Adipocyte (in vitro differentiated cells): ENCODE results near the gene RTN4RL2.
A peak's percentile ranks its signal among the peaks of the same experiment; 100 is the strongest.

Experiments
- DNase-seq: peaks from one replicate; pipeline ENCODE4 v3.0.0-alpha.2; 2015; ENCODE audit warnings: low read depth
- H3K27me3 ChIP-seq: replicated peaks from 2 replicates; pipeline ENCODE4 v1.7.0; 2013; ENCODE audit warnings: mild to moderate bottlenecking, low read length, moderate library complexity; ENCODE audit not compliant: control insufficient read depth, insufficient read depth
- H3K36me3 ChIP-seq: 2 replicates; pipeline ENCODE4 v1.7.0; 2013; ENCODE audit warnings: low read length, mild to moderate bottlenecking, moderate library complexity; ENCODE audit not compliant: control insufficient read depth, insufficient read depth, severe bottlenecking
- H3K4me1 ChIP-seq: 2 replicates; pipeline ENCODE4 v1.7.0; 2013; ENCODE audit warnings: mild to moderate bottlenecking, low read length, moderate library complexity; ENCODE audit not compliant: control insufficient read depth, insufficient read depth
- H3K4me3 ChIP-seq: 2 replicates; pipeline ENCODE4 v1.7.0; 2013; ENCODE audit warnings: mild to moderate bottlenecking, low read length, moderate library complexity
- H3K9ac ChIP-seq: 2 replicates; pipeline ENCODE4 v1.7.0; 2013; ENCODE audit warnings: mild to moderate bottlenecking, low read length, moderate library complexity
- H3K9me3 ChIP-seq: 2 replicates; pipeline ENCODE4 v1.7.0; 2013; ENCODE audit warnings: mild to moderate bottlenecking, low read length, moderate library complexity; ENCODE audit not compliant: control insufficient read depth

RTN4RL2 gene

DNA sequence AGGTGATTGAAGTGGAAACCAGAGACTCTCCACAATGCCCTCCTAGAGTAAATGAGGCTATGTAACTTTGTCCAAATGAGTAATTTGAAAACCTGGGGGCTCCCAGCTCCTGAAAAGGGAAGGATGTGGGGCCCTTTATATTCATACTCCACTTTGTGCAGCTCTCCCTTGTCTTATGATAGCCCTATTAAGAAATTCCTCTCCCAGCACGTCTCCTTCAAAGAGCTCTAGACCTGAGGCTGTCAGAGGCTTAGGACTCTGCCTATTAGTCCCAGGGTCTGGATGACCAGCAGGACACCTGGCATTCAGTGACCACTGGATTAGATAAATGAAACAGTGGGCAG, 53.1 kb downstream of the RTN4RL2 start:
- Histone ChIP-seq H3K36me3 (no peaks in the 10 kb centered on the region), H3K27me3 (no peaks in the 10 kb centered on the region), H3K9ac (no peak overlapping the region), H3K9me3 (no peaks in the 10 kb centered on the region), H3K4me1 (peaks cover 5% of the 10 kb centered on the region), H3K4me3 (no peak overlapping the region)
- no peak for DNase-seq

DNA sequence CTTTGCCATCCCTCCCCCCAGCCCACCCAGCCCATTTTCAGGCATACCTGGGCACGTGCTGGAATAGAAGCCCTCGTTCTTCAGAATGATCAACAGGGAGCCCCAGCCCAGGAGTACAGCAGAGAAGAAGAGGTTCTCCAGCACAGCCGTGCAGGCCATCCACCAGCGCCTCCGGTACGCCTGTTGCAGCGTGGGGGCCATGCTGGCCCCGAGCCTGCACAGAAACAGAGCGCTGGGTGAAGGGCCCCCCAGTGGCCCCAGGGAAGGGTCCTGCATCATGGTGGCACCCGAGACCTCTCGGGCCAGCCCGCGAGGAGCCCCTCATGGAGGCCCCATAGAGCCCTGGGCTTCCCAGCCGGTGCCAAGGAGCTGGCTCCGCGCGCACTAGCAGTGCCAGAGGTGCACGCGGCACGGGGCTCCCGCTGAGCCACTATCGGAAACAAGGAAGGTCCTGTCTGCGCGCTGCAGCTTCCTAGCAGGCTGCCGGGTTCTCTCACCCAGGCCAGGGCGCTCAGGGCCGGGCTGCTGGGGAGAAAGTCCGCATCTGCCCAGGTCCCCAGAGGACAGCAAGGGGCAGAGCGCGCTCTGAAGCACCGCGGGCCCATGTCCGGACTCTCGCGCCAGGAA, 53.7 kb downstream of the RTN4RL2 start:
- peaks cover 5% of the 10 kb centered on the region for H3K4me1 ChIP-seq
- H3K27me3 ChIP-seq, result no peaks in the 10 kb centered on the region
- peak overlapping the region; percentile 89 for H3K9ac ChIP-seq
- peak; percentile 19 for DNase-seq
- H3K9me3 ChIP-seq, result no peaks in the 10 kb centered on the region
- peak overlapping the region; percentile 94 for H3K4me3 ChIP-seq
- no peaks in the 10 kb centered on the region for H3K36me3 ChIP-seq

- Histone ChIP-seq H3K36me3 (no peaks in the 10 kb centered on the region), H3K9me3 (no peaks in the 10 kb centered on the region), H3K4me1 (peaks cover 5% of the 10 kb centered on the region), H3K9ac (peak overlapping the region; percentile 89), H3K4me3 (peak overlapping the region; percentile 94), H3K27me3 (no peaks in the 10 kb centered on the region)
- peak; percentile 67 for DNase-seq
Observed at GRCh38 chr11:57514538-57515331, 54.4 kb downstream of the RTN4RL2 start.

DNA sequence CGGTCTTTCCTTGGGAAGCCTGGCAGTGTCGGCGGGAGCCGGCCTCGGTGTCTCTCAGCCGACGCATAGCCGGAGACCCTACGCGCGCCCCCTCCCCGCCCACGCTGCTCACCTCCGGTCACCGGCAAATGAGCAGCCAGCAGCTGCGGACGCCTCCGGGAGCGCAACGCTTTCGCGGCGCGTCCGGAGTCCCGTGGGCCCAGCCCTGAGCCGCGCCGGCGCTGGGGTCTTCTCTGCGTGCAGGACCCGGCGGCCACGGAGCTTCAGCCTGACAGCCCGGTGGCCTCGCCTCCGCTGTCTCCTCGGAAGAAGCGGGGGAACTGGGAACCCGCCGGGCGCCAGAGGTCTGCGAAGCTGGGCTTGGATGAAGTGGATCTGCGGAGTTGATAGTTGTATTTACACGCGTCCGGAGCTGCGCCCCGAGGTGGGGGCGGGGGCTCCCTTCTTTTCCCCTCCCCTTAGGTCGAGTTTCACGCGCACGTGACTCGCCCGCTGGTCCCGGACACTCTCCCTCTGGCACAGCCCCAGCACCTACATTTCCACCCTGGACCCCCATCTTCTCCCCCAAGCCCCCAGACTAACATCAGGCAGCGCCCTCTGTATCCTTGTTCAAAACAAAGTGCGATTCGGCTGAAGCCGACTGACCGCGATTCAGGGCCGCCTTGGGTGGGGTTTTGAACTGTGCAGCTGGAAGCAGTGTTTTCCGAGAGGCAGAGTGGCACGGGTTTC, 55.2 kb downstream of the RTN4RL2 start, which contains the start of gene SLC43A1:
TSS of gene SLC43A1 (minus strand) at position 371 of the 729 bp plus-strand sequence. CDS start 1,591 bp downstream, outside the sequence.
- peak; percentile 76 for DNase-seq
- Histone ChIP-seq H3K4me3 (peak within 1 kb of the TSS; percentile 94), H3K27me3 (no peaks in the 10 kb centered on the region), H3K4me1 (peaks cover 5% of the 10 kb centered on the region), H3K36me3 (no peaks in the 10 kb centered on the region), H3K9me3 (no peaks in the 10 kb centered on the region), H3K9ac (peak within 1 kb of the TSS; percentile 89)

- H3K4me1 ChIP-seq, result peaks cover 5% of the 10 kb centered on the region
Observed at GRCh38 chr11:57516061-57516443, 55.7 kb downstream of the RTN4RL2 start.

DNA sequence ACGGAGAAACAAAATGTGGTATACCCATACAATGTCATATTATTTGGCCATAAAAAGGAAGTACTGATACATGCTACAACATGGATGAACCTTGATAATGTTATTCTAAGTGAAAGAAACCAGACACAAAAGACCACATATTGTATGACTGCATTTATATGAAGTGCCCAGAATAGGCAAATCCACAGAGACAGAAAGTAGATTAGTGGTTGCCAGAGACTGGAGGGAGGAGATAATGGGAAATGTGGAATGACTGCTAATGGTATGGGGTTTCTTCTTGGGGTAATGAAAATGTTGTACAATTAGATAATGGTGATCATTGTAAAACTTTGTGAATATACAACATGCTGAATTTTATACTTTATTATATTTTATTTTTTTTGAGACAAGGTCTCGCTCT, 60.8 kb downstream of the RTN4RL2 start:
- Histone ChIP-seq H3K9me3 (no peaks in the 10 kb centered on the region), H3K27me3 (no peaks in the 10 kb centered on the region), H3K4me1 (peaks cover under 1% of the 10 kb centered on the region), H3K9ac (no peak overlapping the region), H3K4me3 (no peak overlapping the region), H3K36me3 (no peaks in the 10 kb centered on the region)
- no peak for DNase-seq

More at GRCh38 chr11:57516061-57516443, 55.7 kb downstream of the RTN4RL2 start:
- no peak for DNase-seq
- Histone ChIP-seq H3K4me3 (peak overlapping the region; percentile 94), H3K9me3 (no peaks in the 10 kb centered on the region), H3K27me3 (no peaks in the 10 kb centered on the region), H3K36me3 (no peaks in the 10 kb centered on the region), H3K9ac (peak overlapping the region; percentile 89)

GRCh38 chr11:57523419-57523818, 63.1 kb downstream of the RTN4RL2 start:
- no peaks in the 10 kb centered on the region for H3K4me1 ChIP-seq
- no peak overlapping the region for H3K9ac ChIP-seq
- no peaks in the 10 kb centered on the region for H3K27me3 ChIP-seq
- peaks cover under 1% of the 10 kb centered on the region for H3K36me3 ChIP-seq
- no peaks in the 10 kb centered on the region for H3K9me3 ChIP-seq
- no peak for DNase-seq
- no peak overlapping the region for H3K4me3 ChIP-seq
